Measurements from ENCODE around the gene NANOS2. TPM values are rescaled to one million over a fixed set of nuclear protein-coding genes. Genes with fewer than 3 reads are reported as not detected.
A peak's percentile ranks its signal among the peaks of the same experiment; 100 is the strongest.

NANOS2 gene
- total and polyA plus RNA-seq, 9 of the 15 experiments (the other 6 are each of a cell fraction or from before 2014, with no cell fraction given) = not detected

- no peak for TF ChIP-seq ZC3H11A (IDR thresholded peaks at IDR 0.05; ENCODE audit: low read depth, low read length)
- no peak for TF ChIP-seq THRA (IDR thresholded peaks at IDR 0.05)
- no peak for TF ChIP-seq CREB5 (CRISPR knock-in tag; IDR thresholded peaks at IDR 0.05)
- TF ChIP-seq TARDBP (IDR thresholded peaks at IDR 0.05) = no peak
- TF ChIP-seq ATF3 (IDR thresholded peaks at IDR 0.05) = no peak
- no peak for TF ChIP-seq ATF3 (CRISPR knock-in tag; conservative IDR thresholded peaks at IDR 0.05)
- peak; percentile 70 for TF ChIP-seq RBFOX2 (IDR thresholded peaks at IDR 0.05; ENCODE audit: low read depth, low read length)
- 0 out of 2 replicates have a peak, but pooled peaks have one; percentile 6 for TF ChIP-seq GMEB1 (CRISPR knock-in tag; IDR thresholded peaks at IDR 0.05)
- no peak for TF ChIP-seq ATF1 (CRISPR knock-in tag; IDR thresholded peaks at IDR 0.05)
- TF ChIP-seq ATF1 (tag; IDR thresholded peaks at IDR 0.05) = no peak
- no peak for TF ChIP-seq SMARCE1 (IDR thresholded peaks at IDR 0.05)
- TF ChIP-seq RBM15 (IDR thresholded peaks at IDR 0.05; ENCODE audit: insufficient read depth, low read length) = no peak
- peak; percentile 32; the same call in 1 of the 2 replicates for TF ChIP-seq ZBTB33 (CRISPR knock-in tag; IDR thresholded peaks at IDR 0.05)
- TF ChIP-seq SREBF2 (CRISPR knock-in tag; IDR thresholded peaks at IDR 0.05) = no peak
- peak; percentile 63 for TF ChIP-seq TBP (optimal IDR thresholded peaks at IDR 0.05; ENCODE audit: low read depth, low read length)
- TF ChIP-seq BCOR (IDR thresholded peaks at IDR 0.05) = no peak
- no peak for TF ChIP-seq EWSR1 (IDR thresholded peaks at IDR 0.05; ENCODE audit: borderline replicate concordance, low read depth, partially characterized antibody)
- no peak for TF ChIP-seq GATAD2B (IDR thresholded peaks at IDR 0.05; ENCODE audit: borderline replicate concordance)
- no peak for TF ChIP-seq ZNF224 (CRISPR knock-in tag; IDR thresholded peaks at IDR 0.05)
- peak; percentile 56 for TF ChIP-seq FIP1L1 (IDR thresholded peaks at IDR 0.05; ENCODE audit: low read depth, low read length, poor library complexity, severe bottlenecking)
- TF ChIP-seq CSDE1 (IDR thresholded peaks at IDR 0.05) = peak in 1 of 2 experiments; percentile 65; a peak in 2 of 4 replicates
- peak; percentile 100 for TF ChIP-seq NRF1 (conservative IDR thresholded peaks at IDR 0.05 in 1 of 2, IDR thresholded peaks at IDR 0.05 in 1 of 2)
Observed at GRCh38 chr19:45902651-45903625, 11.6 kb downstream of the NANOS2 start (continued).

All from K562 (cell line).